Activated T-cell treated with anti-CD3 and anti-CD28 coated beads, Interleukin-2, amount 50 U/mL, for 4 hours (primary cell): ENCODE results near the gene MTCH1. TPM values are rescaled to one million over a fixed set of nuclear protein-coding genes. Genes with fewer than 3 reads are reported as not detected.
A peak's percentile ranks its signal among the peaks of the same experiment; 100 is the strongest.
"Not testable (repeated sequence)": the region's sequence is repeated elsewhere in the genome, so short reads cannot be mapped to it uniquely, and the experiment has no call there.

ENCODE experiments used
- ATAC-seq, 2 donors: fragments of 200-7000 bp; cut with Tn5 transposase; one replicate each; pipeline ENCODE4 v1.10.0; 2021
- DNase-seq: peaks from one replicate; pipeline ENCODE4 v3.0.0-alpha.2; 2020
- H3K27me3 Mint-ChIP-seq: one replicate; pipeline ENCODE4 v1.8.0; 2021; ENCODE audit warnings: low read depth, mixed read lengths
- H3K36me3 Mint-ChIP-seq: one replicate; pipeline ENCODE4 v1.8.0; 2022; ENCODE audit warnings: mixed read lengths; ENCODE audit not compliant: insufficient read depth
- H3K4me1 Mint-ChIP-seq: one replicate; pipeline ENCODE4 v1.8.0; 2021; ENCODE audit warnings: low read depth, mixed read lengths
- H3K4me3 Mint-ChIP-seq: one replicate; pipeline ENCODE4 v1.8.0; 2021; ENCODE audit warnings: mild to moderate bottlenecking, moderate library complexity, mixed read lengths
- H3K9me3 Mint-ChIP-seq: one replicate; pipeline ENCODE4 v1.8.0; 2021; ENCODE audit warnings: mixed read lengths
- total RNA-seq, 3 donors: library from RNA; stranded (reverse); gene quantifications; one replicate each; pipeline ENCODE4 v1.2.1, GENCODE V29; 2021

MTCH1 gene
- total RNA-seq, 3 donors from 2014 or later: 100 to 104 (median 104) TPM

DNA sequence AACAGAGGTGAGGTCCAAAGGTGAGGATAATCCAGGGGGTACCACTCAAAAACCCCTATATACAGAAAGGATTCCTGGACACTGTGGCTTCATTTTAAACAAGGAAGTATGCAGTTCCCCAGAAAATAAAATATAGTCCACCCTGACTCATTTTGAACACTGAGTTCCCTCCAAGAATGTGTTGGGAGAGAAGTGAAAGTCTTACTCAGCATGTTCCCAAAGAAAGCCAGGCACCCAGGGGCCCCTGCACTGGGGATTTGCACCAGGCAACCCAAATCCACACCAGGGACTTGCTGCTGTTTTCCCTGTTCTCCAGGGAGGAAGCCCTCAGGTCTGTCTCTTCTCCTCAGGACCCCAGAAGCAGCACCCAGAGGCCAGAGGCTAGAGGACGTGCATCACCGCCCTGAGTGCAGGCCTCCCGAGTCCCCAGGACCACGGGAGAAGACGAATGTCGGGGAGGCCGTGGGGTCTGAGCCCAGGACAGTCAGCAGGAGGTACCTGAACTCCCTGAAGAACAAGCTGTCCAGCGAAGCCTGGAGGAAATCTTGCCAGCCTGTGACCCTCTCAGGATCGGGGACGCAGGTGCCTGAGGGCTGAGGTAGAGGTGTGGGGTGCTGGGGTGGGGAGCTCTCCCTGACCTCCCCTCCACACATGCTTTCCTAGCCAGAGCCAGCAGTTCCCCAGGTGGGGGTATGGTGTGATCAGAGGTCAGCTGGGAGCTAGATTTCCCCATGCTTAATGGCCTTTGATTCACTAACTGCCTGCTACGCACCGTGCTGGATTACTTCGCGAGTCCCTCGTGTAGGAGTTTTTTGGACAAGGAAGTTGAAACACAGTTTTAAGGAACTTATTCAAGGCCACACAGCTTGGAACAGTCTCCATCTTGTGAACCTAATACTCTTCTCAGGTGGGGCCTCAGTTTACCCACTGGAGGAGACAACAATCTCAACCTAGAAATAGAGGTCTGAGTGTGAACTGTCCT, 22.8 kb upstream of the MTCH1 start:
- DNase-seq (no peak), ATAC-seq (no peak)
- no peak overlapping the region for H3K4me3 Mint-ChIP-seq
- no peaks in the 10 kb centered on the region for H3K36me3 Mint-ChIP-seq
- peaks cover 17% of the 10 kb centered on the region for H3K4me1 Mint-ChIP-seq
- H3K27me3 Mint-ChIP-seq: no peaks in the 10 kb centered on the region
- H3K9me3 Mint-ChIP-seq: no peaks in the 10 kb centered on the region

DNA sequence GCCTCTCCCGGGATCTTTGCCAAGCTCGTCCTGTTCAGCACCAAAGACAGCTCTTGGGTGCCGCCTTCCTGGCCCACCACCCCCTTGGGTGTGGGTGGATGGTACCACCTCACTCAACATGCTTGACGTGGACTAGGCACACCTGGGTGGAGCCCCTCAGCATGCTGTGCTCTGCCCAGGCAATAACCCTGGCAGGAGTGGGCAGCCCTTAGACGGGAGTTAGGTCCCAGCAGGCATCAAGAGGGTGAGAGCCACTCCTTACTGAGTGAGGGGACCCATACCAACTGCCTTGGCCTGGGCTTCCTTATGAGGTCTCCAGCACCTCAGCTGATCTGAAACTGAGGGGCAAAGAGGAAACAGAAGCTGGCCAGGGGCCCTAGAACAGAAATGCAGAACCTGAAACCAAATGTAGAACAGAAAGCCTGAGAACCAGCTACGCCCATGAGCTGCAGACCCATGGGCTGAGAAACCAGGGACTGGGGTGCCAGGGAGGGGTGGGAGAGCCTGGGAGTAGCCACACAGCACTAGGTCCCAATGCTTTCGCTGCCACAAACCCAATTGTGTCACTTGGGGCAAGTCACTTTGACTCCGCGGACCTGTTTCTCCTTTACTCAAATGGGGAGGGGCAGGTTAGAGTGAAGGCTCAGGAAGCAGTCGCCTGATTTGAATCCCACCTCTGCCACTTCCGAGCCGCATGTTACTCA, 21.5 kb upstream of the MTCH1 start:
- DNase-seq (no peak), ATAC-seq (no peak)
- Mint-ChIP-seq H3K9me3 (no peaks in the 10 kb centered on the region), H3K4me1 (peaks cover 17% of the 10 kb centered on the region), H3K36me3 (no peaks in the 10 kb centered on the region), H3K4me3 (peak overlapping the region; percentile 19), H3K27me3 (no peaks in the 10 kb centered on the region)

DNA sequence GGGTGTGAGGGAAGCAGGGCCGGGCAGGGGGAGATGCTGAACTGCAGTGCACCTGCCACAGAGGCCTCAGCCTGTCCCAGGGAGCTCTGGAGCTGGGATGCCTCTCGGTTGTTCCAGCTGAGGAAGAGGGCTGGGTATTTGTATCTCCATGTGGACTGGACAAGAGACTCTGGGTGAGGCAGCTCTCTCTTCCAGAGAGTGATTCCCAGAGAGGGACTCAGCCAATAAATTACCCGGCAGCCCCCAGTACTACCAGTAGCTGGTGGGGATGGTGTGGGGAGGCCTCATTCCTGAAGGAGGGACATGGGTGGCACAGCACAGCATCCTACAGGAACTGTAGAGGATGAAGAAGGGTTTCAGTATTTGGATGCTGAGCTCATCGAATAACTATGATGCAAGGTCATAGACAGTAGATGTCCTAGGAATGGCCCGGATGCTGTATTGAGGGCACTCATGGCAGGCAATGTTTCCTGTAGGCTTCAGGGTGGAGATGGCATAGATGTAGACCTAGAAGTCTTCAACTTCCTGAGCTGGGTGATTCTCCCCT, 20.9 kb upstream of the MTCH1 start:
- Mint-ChIP-seq H3K9me3 (no peaks in the 10 kb centered on the region), H3K36me3 (no peaks in the 10 kb centered on the region), H3K4me1 (peaks cover 17% of the 10 kb centered on the region), H3K27me3 (no peaks in the 10 kb centered on the region), H3K4me3 (peak overlapping the region; percentile 71)
- DNase-seq: no peak
- ATAC-seq: no peak

DNA sequence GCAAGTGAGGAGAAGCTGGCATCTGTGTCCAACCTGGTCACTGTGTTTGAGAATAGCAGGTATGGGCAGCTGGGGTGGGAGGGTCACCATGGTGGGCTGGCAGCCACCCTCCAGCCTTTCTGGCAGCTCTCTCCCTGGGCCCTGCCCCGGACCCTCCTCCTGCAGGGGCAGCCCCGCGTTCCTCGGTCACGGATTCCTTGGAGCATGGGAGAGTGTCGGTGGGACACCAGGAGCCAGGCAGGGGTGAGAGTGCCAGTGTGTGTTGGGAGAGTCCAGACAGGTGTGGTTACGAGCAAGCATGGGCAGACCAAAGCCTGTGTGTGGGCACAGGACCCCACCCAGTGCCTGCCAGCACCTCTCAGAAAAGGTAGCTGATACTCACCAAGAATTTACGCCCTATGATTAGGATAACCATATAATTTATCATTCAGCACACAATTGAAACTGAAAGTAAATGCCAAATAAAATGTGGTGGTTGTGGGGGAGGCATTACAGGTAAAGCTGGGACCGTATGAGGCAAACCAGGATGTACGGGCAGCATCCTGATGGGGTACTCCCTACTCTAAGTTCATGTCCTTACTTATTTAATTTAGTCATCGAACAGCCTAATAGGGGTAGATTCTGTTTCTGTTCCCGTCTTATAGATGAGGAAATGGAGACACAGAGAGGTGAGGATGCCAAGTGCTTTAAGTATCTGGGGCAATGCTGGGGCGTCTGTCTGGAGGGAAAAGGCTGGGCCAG, 20.0 kb upstream of the MTCH1 start:
- ATAC-seq (peak in 1 of 2 donors; percentile 41), DNase-seq (no peak)
- Mint-ChIP-seq H3K4me3 (peak overlapping the region; percentile 71), H3K9me3 (no peaks in the 10 kb centered on the region), H3K4me1 (peaks cover 17% of the 10 kb centered on the region), H3K27me3 (no peaks in the 10 kb centered on the region), H3K36me3 (no peaks in the 10 kb centered on the region)

DNA sequence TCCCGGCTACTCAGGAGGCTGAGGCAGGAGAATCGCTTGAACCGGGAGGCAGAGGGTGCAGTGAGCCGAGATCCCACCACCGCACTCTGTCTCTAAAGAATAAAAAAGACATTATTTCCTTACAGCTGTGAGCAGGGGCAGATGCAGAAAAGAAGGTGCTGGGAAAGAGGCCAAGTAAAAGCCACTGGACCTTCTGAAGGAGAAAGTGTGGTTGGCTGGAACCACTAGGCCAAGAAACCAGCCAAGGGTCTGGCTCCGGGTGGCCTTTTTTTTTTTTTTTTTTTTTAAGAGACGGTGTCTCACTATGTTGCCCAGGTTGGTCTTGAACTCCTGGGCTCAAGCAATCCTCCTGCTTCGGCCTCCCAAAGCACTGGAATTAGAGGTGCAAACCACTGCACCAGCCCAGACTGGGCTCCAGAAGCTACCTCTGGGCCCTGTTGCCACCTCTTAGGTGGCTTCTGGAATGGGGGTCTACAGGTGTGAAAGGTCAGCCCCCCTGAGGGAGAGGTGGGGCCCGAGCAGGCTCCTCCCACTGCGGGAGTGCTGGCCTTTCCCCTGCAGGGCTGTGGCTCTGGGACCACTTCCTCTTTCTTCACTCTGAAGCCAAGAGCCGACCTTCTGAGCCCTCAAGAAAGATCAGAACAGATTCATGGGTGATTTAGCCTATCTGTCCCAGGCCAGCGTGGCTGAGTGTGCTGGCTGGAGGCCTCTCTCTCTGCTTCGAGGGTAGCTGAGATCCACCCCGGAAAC, 19.2 kb upstream of the MTCH1 start, which contains the start of gene FGD2:
Gene FGD2, plus strand, starts transcription at position 595 of the 750 bp plus-strand sequence. CDS start 163 bp downstream, outside the sequence.
- peak within 1 kb of the TSS; percentile 71 for H3K4me3 Mint-ChIP-seq
- no peaks in the 10 kb centered on the region for H3K36me3 Mint-ChIP-seq
- no peak for DNase-seq
- H3K4me1 Mint-ChIP-seq: peaks cover 17% of the 10 kb centered on the region
- no peak for ATAC-seq
- no peaks in the 10 kb centered on the region for H3K27me3 Mint-ChIP-seq
- H3K9me3 Mint-ChIP-seq: no peaks in the 10 kb centered on the region

DNA sequence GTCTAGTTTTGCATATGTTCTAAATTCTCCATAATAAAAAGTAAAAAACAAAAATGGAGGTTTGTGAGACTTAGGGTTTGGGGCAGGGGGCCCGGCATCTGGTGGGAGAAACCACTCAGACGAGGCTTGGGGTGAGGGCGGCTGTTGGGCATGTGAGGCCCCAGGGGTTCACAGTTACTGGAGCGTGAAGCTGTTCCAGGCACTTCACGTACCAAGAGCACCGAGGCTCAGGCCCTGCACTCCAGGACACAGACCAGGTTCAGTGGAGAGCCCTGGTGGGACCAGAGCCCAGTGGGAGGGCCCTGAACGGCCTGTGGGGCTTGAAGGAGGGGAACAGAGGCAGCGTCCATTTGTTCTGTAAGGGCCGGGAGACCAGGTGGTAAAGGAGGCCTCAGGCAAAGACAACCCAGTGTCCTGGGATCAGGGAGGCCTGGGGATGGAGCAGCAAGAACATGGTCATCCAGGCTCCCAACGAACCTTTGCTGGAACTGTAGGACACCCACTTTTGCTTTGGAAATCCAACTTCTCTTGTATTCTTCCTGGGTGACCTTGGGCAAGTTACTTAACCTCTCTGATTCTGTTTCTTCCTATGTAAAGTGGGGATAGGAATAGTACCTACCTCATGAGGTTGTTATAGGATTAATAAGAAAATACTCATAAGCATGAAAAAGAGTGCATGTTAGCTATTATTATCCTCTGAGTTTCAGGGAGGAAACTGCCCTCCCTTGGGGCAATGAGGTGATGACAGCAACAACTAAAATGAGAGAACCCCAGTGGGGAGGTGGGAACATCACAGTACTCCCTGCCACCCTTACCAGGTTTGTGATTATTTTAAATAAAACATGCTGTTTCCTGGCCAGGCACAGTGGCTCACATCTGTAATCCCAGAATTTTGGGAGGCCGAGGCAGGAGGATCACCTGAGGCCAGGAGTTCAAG, 18.3 kb upstream of the MTCH1 start:
- Mint-ChIP-seq H3K4me3 (no peak overlapping the region), H3K36me3 (no peaks in the 10 kb centered on the region), H3K9me3 (no peaks in the 10 kb centered on the region), H3K4me1 (peaks cover 17% of the 10 kb centered on the region), H3K27me3 (no peaks in the 10 kb centered on the region)
- no peak for ATAC-seq
- no peak for DNase-seq

DNA sequence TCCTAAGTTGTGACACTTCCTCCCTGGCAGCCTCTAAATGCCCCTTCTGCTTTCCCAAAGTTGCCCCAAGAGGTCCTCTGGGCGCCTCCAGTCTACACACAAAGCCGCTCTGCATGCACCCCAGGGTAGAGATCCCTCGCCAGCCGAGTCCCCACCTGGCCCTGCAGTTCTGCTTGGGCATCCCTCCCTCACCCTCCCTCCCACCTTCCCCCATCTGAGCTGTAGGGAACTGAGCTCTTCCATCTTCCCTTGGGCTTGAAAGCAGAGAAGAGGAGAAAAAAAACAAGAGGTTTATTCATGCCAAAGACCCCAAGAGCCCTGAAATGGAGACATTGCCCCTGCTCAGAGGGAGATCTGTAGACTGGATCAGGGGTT, 13.7 kb upstream of the MTCH1 start:
- no peaks in the 10 kb centered on the region for H3K36me3 Mint-ChIP-seq
- H3K27me3 Mint-ChIP-seq: no peaks in the 10 kb centered on the region
- DNase-seq: no peak
- H3K4me3 Mint-ChIP-seq: no peak overlapping the region
- ATAC-seq: no peak
- no peaks in the 10 kb centered on the region for H3K4me1 Mint-ChIP-seq
- no peaks in the 10 kb centered on the region for H3K9me3 Mint-ChIP-seq

DNA sequence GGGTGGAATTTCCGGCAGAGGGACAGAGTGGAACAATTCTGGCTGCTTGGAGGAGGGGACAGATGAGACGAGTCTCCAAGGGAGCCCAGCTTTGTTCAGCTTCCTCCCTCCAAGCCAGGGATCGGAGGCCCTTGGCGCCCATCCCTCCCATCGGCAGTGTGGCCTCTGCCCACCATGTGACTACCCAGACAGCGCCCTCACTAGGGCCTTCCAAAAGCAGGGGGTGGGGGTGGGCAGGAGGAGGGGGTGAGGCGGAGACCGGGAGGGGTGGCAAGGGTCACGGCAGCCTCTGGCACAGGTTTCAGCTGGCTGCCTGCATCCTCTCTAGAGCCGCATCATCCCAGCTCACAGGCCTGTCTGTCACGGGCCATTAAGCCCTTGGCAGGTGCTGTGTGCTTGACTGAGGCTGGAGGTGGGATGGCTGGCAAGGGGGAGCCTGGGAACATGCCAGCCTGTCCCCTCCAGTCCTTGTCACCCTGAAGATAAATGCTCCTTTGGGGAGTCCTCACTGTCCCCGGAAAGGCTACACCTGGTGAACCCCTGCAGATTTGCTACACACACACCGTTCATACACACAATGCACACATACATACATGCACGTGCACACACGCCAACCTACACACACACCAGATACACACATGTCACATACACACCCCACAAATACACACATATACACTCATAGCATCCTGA, 13.2 kb upstream of the MTCH1 start:
- Mint-ChIP-seq H3K4me1 (no peaks in the 10 kb centered on the region), H3K4me3 (no peak overlapping the region), H3K27me3 (no peaks in the 10 kb centered on the region), H3K9me3 (no peaks in the 10 kb centered on the region), H3K36me3 (no peaks in the 10 kb centered on the region)
- no peak for DNase-seq
- no peak for ATAC-seq

DNA sequence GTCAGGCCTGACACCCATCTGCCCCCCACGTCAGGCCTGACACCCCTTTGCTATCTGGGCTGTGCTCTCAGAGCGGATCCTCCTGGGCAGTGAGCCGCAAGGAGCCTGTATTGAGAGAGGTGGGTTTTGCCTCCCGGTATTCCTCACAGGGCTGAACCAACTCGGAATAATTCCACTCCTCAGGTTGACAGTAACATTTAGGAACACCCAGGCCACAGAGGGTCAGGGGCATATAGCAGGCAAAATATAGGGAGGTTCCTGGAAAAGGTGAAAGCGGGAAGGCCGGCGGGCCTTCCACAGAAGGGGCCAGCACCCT, 12.7 kb upstream of the MTCH1 start:
- ATAC-seq: no peak
- Mint-ChIP-seq H3K9me3 (no peaks in the 10 kb centered on the region), H3K27me3 (no peaks in the 10 kb centered on the region), H3K4me3 (no peak overlapping the region), H3K36me3 (no peaks in the 10 kb centered on the region), H3K4me1 (no peaks in the 10 kb centered on the region)
- no peak for DNase-seq

DNA sequence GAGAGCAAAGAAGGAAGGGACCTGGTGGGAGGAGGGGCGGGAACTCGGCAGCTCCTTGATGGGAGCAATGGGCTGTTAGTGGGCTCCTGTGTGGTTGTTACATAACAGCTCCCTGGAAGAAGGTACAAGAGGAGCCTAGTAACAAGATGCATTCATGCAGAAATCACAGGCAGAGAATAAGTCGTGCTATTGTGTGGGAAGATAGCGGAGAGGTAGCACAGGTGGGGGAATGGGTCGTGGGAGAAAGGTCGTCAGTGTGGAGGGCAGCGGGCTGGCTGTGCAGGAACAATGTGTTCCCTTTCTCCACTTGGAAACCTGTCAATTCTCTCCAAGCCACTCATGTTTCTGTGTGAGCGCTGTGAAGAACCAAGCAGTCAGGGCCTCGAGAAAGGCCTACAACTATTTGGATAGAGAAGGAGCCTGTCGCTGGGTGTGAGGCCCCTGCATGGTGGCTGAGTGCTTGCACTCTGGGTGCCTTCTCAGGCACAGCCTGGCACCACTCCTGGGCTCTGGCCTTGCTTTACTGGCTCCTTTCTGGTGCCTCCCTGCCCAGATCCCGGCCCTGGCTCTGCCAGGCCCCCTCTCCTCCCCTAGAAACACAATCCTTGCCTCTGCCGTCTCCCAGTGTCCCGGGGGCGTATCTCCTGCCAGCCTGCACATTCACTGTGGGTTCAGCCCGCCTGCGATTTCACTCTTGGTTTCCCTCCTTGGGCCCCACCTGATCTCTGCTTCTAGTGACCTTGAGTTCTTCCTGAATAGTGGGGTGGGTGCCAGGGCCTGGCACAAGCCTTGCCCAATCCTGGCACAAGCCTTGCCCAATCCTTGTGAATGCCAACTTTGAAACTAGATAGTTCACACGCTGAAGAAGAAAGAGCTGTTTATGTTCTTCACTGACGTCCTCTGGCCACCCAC, 12.1 kb upstream of the MTCH1 start:
- Mint-ChIP-seq H3K27me3 (peaks cover 3% of the 10 kb centered on the region), H3K36me3 (no peaks in the 10 kb centered on the region), H3K4me3 (no peak overlapping the region), H3K9me3 (no peaks in the 10 kb centered on the region), H3K4me1 (no peaks in the 10 kb centered on the region)
- DNase-seq: no peak
- no peak for ATAC-seq

DNA sequence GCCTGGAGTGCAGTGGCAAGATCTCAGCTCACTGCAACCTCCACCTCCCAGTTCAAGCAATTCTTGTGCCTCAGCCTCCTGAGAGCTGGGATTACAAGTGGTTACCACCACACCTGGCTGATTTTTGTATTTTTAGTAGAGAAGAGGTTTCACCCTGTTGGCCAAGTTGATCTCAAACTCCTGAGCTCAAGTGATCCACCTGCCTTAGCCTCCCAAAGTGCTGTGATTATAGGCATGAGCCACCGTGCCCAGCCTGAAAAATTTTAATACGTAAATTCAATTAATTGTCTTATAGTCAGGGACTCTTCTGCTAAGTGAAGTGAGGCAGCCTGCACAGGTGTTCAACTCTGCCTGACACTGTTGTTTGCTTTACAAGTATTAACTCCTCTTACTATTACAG, 4.4 kb upstream of the MTCH1 start:
- H3K4me1 Mint-ChIP-seq: peaks cover 10% of the 10 kb centered on the region
- H3K27me3 Mint-ChIP-seq, H3K9me3 Mint-ChIP-seq, H3K4me3 Mint-ChIP-seq, DNase-seq, H3K36me3 Mint-ChIP-seq, ATAC-seq: not testable (repeated sequence)

DNA sequence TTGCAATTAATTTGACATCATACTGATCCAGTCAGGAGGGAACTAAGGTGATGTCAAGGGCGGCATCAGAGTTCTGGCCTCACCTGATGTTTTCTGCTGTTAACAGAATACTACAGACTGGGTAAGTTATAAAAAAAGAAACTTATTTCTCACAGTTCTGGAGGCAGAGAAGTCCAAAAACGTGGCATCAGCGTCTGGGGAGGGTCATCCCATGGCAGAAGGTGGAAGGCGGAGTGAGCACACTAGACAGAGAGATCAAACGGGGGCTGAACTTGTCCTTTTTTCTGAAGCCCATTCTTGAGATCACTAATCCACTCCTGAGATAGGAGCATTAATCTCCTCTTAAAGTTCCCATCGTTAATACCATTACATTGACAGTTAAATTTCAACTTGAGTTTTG, 3.3 kb upstream of the MTCH1 start:
- ATAC-seq: no peak
- no peaks in the 10 kb centered on the region for H3K36me3 Mint-ChIP-seq
- no peak for DNase-seq
- H3K27me3 Mint-ChIP-seq: peaks cover 5% of the 10 kb centered on the region
- peaks cover 10% of the 10 kb centered on the region for H3K4me1 Mint-ChIP-seq
- no peaks in the 10 kb centered on the region for H3K9me3 Mint-ChIP-seq
- H3K4me3 Mint-ChIP-seq: no peak overlapping the region
